ENCODE data around the gene STAC. TPM values are rescaled to one million over a fixed set of nuclear protein-coding genes. Genes with fewer than 3 reads are reported as not detected.

Gene STAC
- total and polyA plus RNA-seq, 4 donors = 0.21 to 0.56 (median 0.39) TPM

DNA sequence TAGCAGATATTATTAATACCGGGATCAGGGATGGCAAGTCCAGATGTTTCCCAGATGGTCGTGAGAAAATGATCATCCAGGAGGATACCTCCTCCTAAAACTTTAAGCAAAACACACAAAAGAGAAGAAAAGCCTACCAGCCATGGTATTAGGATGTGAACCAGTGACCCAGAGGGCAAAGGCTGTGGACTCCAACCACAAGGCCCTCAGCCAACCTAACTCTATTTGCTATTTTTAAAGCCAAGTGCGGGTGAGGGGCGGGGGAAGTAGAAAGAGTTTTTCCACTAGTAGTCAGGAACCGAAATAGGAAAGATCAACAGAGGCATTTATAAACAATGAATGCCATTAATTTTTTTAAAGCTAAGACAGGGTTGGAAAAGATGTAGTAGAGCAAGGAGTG, 77.4 kb downstream of the STAC start:
- Histone ChIP-seq H3K36me3 (ENCODE audit: control insufficient read depth in 4 of 4, insufficient read depth in 3 of 4, low read depth in 1 of 4, low read length in 3 of 4) (no peaks in the 10 kb centered on the region), H3K27me3 (ENCODE audit: control insufficient read depth in 4 of 4, insufficient read depth in 4 of 4, low read length in 3 of 4) (no peaks in the 10 kb centered on the region), H3K9me3 (ENCODE audit: control insufficient read depth in 4 of 4, low read length in 3 of 4) (no peaks in the 10 kb centered on the region), H3K4me3 (ENCODE audit: low read depth in 1 of 3, low read length in 3 of 3) (no peak overlapping the region), H3K27ac (ENCODE audit: low read depth in 1 of 2, low read length in 2 of 2) (no peak overlapping the region), H3K4me1 (ENCODE audit: control insufficient read depth in 4 of 4, insufficient read depth in 4 of 4, low read length in 3 of 4) (peaks cover 0 to 14% (median 2%) of the 10 kb centered on the region in 4 donors), H3K9ac (ENCODE audit: low read depth in 1 of 2, low read length in 2 of 2) (no peak overlapping the region)
- no peak for DNase-seq (ENCODE audit: low spot score)
- 38% methylated on average over 5 of the region's 5 CpGs for WGBS
- TF ChIP-seq, protein P1, sequence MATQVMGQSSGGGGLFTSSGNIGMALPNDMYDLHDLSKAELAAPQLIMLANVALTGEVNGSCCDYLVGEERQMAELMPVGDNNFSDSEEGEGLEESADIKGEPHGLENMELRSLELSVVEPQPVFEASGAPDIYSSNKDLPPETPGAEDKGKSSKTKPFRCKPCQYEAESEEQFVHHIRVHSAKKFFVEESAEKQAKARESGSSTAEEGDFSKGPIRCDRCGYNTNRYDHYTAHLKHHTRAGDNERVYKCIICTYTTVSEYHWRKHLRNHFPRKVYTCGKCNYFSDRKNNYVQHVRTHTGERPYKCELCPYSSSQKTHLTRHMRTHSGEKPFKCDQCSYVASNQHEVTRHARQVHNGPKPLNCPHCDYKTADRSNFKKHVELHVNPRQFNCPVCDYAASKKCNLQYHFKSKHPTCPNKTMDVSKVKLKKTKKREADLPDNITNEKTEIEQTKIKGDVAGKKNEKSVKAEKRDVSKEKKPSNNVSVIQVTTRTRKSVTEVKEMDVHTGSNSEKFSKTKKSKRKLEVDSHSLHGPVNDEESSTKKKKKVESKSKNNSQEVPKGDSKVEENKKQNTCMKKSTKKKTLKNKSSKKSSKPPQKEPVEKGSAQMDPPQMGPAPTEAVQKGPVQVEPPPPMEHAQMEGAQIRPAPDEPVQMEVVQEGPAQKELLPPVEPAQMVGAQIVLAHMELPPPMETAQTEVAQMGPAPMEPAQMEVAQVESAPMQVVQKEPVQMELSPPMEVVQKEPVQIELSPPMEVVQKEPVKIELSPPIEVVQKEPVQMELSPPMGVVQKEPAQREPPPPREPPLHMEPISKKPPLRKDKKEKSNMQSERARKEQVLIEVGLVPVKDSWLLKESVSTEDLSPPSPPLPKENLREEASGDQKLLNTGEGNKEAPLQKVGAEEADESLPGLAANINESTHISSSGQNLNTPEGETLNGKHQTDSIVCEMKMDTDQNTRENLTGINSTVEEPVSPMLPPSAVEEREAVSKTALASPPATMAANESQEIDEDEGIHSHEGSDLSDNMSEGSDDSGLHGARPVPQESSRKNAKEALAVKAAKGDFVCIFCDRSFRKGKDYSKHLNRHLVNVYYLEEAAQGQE (IDR thresholded peaks at IDR 0.05) = no peak
- peak; percentile 80 for TF ChIP-seq HNF4G (IDR thresholded peaks at IDR 0.05)
- TF ChIP-seq FOXA1 (IDR thresholded peaks at IDR 0.05) = no peak
- TF ChIP-seq FOXA2 (IDR thresholded peaks at IDR 0.05) = no peak
- TF ChIP-seq TAF1 (conservative IDR thresholded peaks at IDR 0.05) = no peak
- TF ChIP-seq, protein P2, sequence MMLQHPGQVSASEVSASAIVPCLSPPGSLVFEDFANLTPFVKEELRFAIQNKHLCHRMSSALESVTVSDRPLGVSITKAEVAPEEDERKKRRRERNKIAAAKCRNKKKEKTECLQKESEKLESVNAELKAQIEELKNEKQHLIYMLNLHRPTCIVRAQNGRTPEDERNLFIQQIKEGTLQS (IDR thresholded peaks at IDR 0.05) = no peak
- TF ChIP-seq, protein P3, sequence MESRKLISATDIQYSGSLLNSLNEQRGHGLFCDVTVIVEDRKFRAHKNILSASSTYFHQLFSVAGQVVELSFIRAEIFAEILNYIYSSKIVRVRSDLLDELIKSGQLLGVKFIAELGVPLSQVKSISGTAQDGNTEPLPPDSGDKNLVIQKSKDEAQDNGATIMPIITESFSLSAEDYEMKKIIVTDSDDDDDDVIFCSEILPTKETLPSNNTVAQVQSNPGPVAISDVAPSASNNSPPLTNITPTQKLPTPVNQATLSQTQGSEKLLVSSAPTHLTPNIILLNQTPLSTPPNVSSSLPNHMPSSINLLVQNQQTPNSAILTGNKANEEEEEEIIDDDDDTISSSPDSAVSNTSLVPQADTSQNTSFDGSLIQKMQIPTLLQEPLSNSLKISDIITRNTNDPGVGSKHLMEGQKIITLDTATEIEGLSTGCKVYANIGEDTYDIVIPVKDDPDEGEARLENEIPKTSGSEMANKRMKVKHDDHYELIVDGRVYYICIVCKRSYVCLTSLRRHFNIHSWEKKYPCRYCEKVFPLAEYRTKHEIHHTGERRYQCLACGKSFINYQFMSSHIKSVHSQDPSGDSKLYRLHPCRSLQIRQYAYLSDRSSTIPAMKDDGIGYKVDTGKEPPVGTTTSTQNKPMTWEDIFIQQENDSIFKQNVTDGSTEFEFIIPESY (IDR thresholded peaks at IDR 0.05) = no peak
- TF ChIP-seq GABPA (IDR thresholded peaks at IDR 0.05 in 1 of 2, conservative IDR thresholded peaks at IDR 0.05 in 1 of 2) = no peak
- TF ChIP-seq EGR1 (IDR thresholded peaks at IDR 0.05; ENCODE audit: low read depth in 2 of 2) = peak in 1 of 2 donors; percentile 67
- TF ChIP-seq, protein P4, sequence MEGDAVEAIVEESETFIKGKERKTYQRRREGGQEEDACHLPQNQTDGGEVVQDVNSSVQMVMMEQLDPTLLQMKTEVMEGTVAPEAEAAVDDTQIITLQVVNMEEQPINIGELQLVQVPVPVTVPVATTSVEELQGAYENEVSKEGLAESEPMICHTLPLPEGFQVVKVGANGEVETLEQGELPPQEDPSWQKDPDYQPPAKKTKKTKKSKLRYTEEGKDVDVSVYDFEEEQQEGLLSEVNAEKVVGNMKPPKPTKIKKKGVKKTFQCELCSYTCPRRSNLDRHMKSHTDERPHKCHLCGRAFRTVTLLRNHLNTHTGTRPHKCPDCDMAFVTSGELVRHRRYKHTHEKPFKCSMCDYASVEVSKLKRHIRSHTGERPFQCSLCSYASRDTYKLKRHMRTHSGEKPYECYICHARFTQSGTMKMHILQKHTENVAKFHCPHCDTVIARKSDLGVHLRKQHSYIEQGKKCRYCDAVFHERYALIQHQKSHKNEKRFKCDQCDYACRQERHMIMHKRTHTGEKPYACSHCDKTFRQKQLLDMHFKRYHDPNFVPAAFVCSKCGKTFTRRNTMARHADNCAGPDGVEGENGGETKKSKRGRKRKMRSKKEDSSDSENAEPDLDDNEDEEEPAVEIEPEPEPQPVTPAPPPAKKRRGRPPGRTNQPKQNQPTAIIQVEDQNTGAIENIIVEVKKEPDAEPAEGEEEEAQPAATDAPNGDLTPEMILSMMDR (IDR thresholded peaks at IDR 0.05; ENCODE audit: low read depth, low read length, missing input control) = no peak
- TF ChIP-seq, protein P5, sequence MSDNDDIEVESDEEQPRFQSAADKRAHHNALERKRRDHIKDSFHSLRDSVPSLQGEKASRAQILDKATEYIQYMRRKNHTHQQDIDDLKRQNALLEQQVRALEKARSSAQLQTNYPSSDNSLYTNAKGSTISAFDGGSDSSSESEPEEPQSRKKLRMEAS (IDR thresholded peaks at IDR 0.05) = peak; percentile 49
- peak; percentile 82 for TF ChIP-seq SP1 (IDR thresholded peaks at IDR 0.05)
- TF ChIP-seq JUND (IDR thresholded peaks at IDR 0.05) = no peak
- TF ChIP-seq HNF4A (conservative IDR thresholded peaks at IDR 0.05) = peak; percentile 96 to 99
- TF ChIP-seq YY1 (IDR thresholded peaks at IDR 0.05) = no peak
- peak; percentile 27 to 37 for TF ChIP-seq RAD21 (IDR thresholded peaks at IDR 0.05)
- peak; percentile 67 to 75 for TF ChIP-seq RXRA (IDR thresholded peaks at IDR 0.05)
- TF ChIP-seq NR2F2 (IDR thresholded peaks at IDR 0.05) = peak; percentile 98
